Sigmoid colon (tissue), 4 donors: ENCODE measurements around the gene PLGRKT.
"Not testable (repeated sequence)": the region's sequence is repeated elsewhere in the genome, so short reads cannot be mapped to it uniquely, and the experiment has no call there.

Source experiments
- CTCF ChIP-seq, 4 experiments: fragments of 450-650 bp in 3 of 4; fragments of 200-600 bp in 1 of 4; IDR thresholded peaks; one replicate each; pipeline ENCODE4 v1.5.1; 2016 to 2019; ENCODE audit warnings: antibody characterized with exemption in 4 of 4, mild to moderate bottlenecking in 3 of 4, moderate library complexity in 2 of 4
- EP300 ChIP-seq, 4 donors: sonication (generic); formaldehyde crosslinking; IDR thresholded peaks; one replicate each; pipeline ENCODE4 v1.6.1; 2017; ENCODE audit warnings: antibody characterized with exemption in 4 of 4

- not testable (repeated sequence) for TF ChIP-seq CTCF, EP300 (IDR thresholded peaks at IDR 0.05)
Measured at GRCh38 chr9:5433328-5433727, 4.4 kb downstream of the PLGRKT start.
